ENCODE data around the gene RELA.

The RELA gene

DNA sequence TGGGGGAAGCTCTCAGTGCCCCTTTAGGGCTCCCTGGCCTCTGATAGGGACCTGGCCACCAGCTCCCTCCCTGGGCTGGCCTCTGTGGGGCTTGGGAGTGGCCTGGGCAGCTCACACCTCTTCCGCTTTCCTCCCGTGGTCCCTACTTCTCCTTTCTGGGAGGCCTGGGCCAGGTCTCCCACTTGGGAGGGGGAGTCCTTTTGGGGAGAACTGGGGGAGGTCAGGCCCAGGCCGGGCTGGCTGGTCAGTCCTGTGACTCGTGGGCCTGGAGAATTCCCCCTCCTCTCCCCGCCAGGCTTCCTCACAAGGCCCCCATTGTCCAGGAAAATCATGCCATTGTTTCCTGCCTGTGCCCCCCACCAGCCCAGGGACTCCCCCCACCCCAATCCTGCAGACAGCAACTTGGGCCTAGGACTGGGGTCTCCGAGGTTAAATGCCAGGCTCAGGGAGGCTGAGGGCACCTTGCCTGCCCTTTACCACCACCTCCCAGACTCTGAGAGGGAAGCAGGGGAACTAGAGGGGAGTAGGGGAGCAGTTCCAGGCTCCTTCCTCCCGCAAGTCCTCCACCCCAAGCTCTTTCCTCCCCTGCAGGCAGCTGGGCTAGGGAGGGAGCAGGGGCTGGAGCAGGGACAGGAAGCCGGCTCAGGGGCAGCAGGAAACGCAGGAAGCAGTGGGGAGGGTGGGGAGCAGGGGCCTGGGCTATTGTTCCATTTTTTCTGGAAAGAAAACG, 51.5 kb downstream of the RELA start:
- no peak for DNase-seq

DNA sequence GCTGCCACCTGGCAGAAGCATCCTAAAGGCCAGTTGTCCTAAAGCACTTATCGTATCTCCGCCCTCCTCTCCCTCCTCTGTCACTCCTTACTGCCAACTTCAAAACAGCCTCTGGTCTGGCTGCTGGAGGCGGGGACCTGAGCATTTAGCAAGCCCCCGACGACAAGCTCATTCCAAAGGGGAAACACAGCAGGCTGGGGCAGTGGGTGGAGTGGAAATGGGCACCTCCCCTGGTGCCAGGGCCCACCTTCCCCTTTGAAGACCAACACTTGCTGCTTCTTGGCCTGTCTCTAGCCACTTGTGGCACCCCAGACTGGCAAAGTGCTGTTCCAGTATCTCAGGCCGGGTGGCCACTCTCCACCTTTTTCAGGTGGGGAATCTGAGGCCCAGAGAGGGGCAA, 52.3 kb downstream of the RELA start:
- DNase-seq: no peak

DNA sequence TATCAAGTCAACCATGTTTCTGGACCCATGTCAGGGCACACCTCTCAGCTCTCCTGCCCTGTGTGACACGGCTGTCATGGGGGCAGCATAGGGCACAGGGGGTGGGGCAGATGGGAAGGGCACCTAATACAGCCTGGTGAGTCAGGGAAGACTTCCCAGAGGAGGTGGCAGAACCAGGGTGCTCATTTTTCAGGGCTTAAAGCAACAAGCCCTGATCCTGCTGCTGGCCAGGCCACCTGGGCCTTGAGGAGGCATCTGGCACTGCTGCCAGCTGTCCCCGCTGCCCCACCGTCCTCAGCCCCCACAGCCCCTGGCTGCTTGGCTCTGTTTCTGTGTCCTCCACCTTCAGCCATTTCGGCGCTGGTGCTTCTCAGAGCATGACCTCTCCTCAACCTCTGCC, 53.1 kb downstream of the RELA start:
- no peak for DNase-seq

- DNase-seq: no peak
These were observed 53.5 kb downstream of the RELA start for GRCh38 chr11:65609229-65609628.

- DNase-seq: no peak
These were observed 54.9 kb downstream of the RELA start for GRCh38 chr11:65607614-65608426.

GRCh38 chr11:65606876-65607613, 55.7 kb downstream of the RELA start:
- no peak for DNase-seq

DNA sequence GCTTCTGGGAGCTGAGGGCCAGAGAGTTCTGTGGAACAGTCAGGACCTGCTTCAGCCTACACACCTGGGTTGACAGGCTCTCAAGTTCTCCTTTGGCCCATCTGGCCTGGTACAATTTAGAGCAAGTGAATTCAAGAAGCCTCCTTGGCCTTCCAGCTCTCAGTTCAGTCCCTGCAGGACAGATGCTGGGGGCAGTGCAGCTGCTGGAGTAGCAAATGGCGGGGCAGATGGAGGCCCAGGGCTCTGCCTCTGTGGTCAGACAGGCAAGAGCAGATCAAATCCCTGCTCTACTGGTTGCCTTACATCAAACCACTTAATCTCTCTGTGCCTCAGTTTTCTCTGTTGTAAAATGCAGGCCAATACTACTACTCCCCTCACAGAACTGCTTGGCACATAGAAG, 58.5 kb downstream of the RELA start:
- no peak for DNase-seq
